Activated gamma-delta T cell (primary cell): ENCODE measurements around the gene PPP4R1.

ENCODE experiments used
- DNase-seq: peaks from one replicate; lab custom pipeline; 2025; lab: John Stamatoyannopoulos, UW

The PPP4R1 gene

GRCh38 chr18:9545029-9545428 lies 69.3 kb downstream of the PPP4R1 start:
- DNase-seq = no peak

- DNase-seq = no peak
Observed at GRCh38 chr18:9542924-9543323, 71.4 kb downstream of the PPP4R1 start.

GRCh38 chr18:9539938-9540337 lies 74.4 kb downstream of the PPP4R1 start:
- DNase-seq = no peak

GRCh38 chr18:9539283-9539682 lies 75.1 kb downstream of the PPP4R1 start:
- DNase-seq = no peak

- no peak for DNase-seq
Observed at GRCh38 chr18:9537677-9538076, 76.7 kb downstream of the PPP4R1 start.

GRCh38 chr18:9536354-9537152 lies 77.8 kb downstream of the PPP4R1 start:
- no peak for DNase-seq

GRCh38 chr18:9535430-9535991 lies 78.8 kb downstream of the PPP4R1 start:
- DNase-seq = no peak

GRCh38 chr18:9534844-9535243 lies 79.5 kb downstream of the PPP4R1 start:
- DNase-seq = no peak

GRCh38 chr18:9531791-9532410 lies 82.5 kb downstream of the PPP4R1 start:
- no peak for DNase-seq

GRCh38 chr18:9530226-9531009 lies 83.9 kb downstream of the PPP4R1 start:
- DNase-seq = no peak

- no peak for DNase-seq
Observed at GRCh38 chr18:9526458-9526857, 87.9 kb downstream of the PPP4R1 start.

GRCh38 chr18:9522952-9523351 lies 91.4 kb downstream of the PPP4R1 start:
- no peak for DNase-seq

- DNase-seq = no peak
Observed at GRCh38 chr18:9521770-9522169, 92.6 kb downstream of the PPP4R1 start.

- DNase-seq = no peak
Observed at GRCh38 chr18:9520666-9521065, 93.7 kb downstream of the PPP4R1 start.

GRCh38 chr18:9519399-9519798 lies 95.0 kb downstream of the PPP4R1 start:
- DNase-seq = no peak

GRCh38 chr18:9517869-9518268 lies 96.5 kb downstream of the PPP4R1 start:
- DNase-seq = no peak

- DNase-seq = no peak
Observed at GRCh38 chr18:9516437-9517064, 97.8 kb downstream of the PPP4R1 start.

GRCh38 chr18:9513971-9514512 lies 100.3 kb downstream of the PPP4R1 start:
- DNase-seq = no peak

GRCh38 chr18:9508446-9509025 lies 105.8 kb downstream of the PPP4R1 start:
- DNase-seq = no peak

- no peak for DNase-seq
Observed at GRCh38 chr18:9507565-9508088, 106.7 kb downstream of the PPP4R1 start.
